Heart left ventricle (tissue), 16 donors: Measurements from ENCODE around the gene CHKA. TPM values are rescaled to one million over a fixed set of nuclear protein-coding genes. Genes with fewer than 3 reads are reported as not detected.

ENCODE experiments used
- ATAC-seq, 4 donors: fragments of 200-7000 bp; cut with Tn5 transposase; one replicate each; pipeline ENCODE4 v1.9.1; 2020 to 2022; ENCODE audit warnings: moderate library complexity in 4 of 4, mild to moderate bottlenecking in 3 of 4, moderate number of reproducible peaks in 1 of 4
- DNase-seq, 5 donors: peaks; one replicate each; pipeline ENCODE4 v3.0.0-alpha.2; 2020
- H3K27ac ChIP-seq, 12 donors: fragments of 200-600 bp; sonication (generic) in 4 of 12; one replicate each; pipeline versions ENCODE4 v1.5.0 to v1.8.0; 2016 to 2022; ENCODE audit warnings: mild to moderate bottlenecking in 2 of 12
- H3K27me3 ChIP-seq, 9 donors: fragments of 200-600 bp; sonication (generic) in 2 of 9; one replicate each; pipeline versions ENCODE4 v1.5.1 to v1.8.0; 2016 to 2022; ENCODE audit warnings: mild to moderate bottlenecking in 3 of 9
- H3K36me3 ChIP-seq, 9 donors: fragments of 200-600 bp; sonication (generic) in 2 of 9; one replicate each; pipeline versions ENCODE4 v1.5.0 to v1.8.0; 2018 to 2022; ENCODE audit warnings: mild to moderate bottlenecking in 2 of 9
- H3K4me1 ChIP-seq, 12 donors: fragments of 200-600 bp; sonication (generic) in 4 of 12; one replicate each; pipeline versions ENCODE4 v1.5.0 to v1.8.0; 2016 to 2022; ENCODE audit warnings: mild to moderate bottlenecking in 3 of 12
- H3K4me3 ChIP-seq, 12 donors: fragments of 200-600 bp; sonication (generic) in 4 of 12; one replicate each; pipeline versions ENCODE4 v1.5.0 to v1.8.0; 2017 to 2022; ENCODE audit warnings: mild to moderate bottlenecking in 9 of 12, moderate library complexity in 4 of 12
- H3K9me3 ChIP-seq, 12 donors: fragments of 200-600 bp; sonication (generic) in 4 of 12; one replicate each; pipeline versions ENCODE4 v1.5.0 to v1.8.0; 2016 to 2022; ENCODE audit warnings: mild to moderate bottlenecking in 1 of 12
- CTCF ChIP-seq, 12 donors: fragments of 200-600 bp; sonication (generic) in 4 of 12; IDR thresholded peaks; one replicate each; pipeline versions ENCODE4 v1.5.0 to v1.8.0; 2018 to 2022; ENCODE audit warnings: antibody characterized with exemption in 12 of 12, mild to moderate bottlenecking in 5 of 12
- POLR2A ChIP-seq, 2 donors: fragments of 450-650 bp; IDR thresholded peaks; one replicate each; pipeline ENCODE4 v1.6.1; 2017; ENCODE audit warnings: antibody characterized with exemption in 2 of 2, mild to moderate bottlenecking in 2 of 2, moderate library complexity in 2 of 2
- WGBS, 4 donors: extraction: QIAGEN DNeasy Blood & Tissue Kit in 2 of 4; methylation state at CpG; one replicate each; pipeline versions ENCODE4 v1.1.5 to v1.1.7; 2013 to 2018; 5-methylcytosine and 5-hydroxymethylcytosine counted together
- intact Hi-C, 10 donors: fragments of 100-400 bp; cut with DNase I; formaldehyde crosslinking; loops; one replicate each; pipeline versions ENCODE4 v1.11.1 to v1.14.2; 2022
- polyA plus RNA-seq, 2 donors: library from polyadenylated mRNA; stranded (reverse); fragments of 200-250 nt; gene quantifications; one replicate each; pipeline ENCODE4 v1.2.3, GENCODE V29; 2013
- total RNA-seq, 9 donors: library from RNA; depleted of rRNA in 2 of 9; stranded (reverse); fragments of >200 nt in 2 of 9; fragmentation: NEBNext Ultra II Directional in 3 of 9; extraction: Animal tissue kit (Norgen Biotek cat#: 25700) in 3 of 9; gene quantifications; one replicate each; pipeline versions ENCODE4 v1.1.0 to v1.2.4, GENCODE V29; 2016 to 2023
- donor health status: ischemic (EF 13 %, LVEDD 7.1; RV severe dilation, severe dysfunction).
- donor health status: healthy with polysubstance abuse.
- donor health status: DM: no; HTN: yes; CAD: no.
- donor health status: DM: no; HTN: no; CAD: no.
- donor health status: ischemic (EF 25% LVEDD 6.9; RV normal size, moderate dysfunction).
- donor health status: ischemic (EF 25% LVEDD 5.7; RV mildly dilated, moderate dysfunction).
- donor health status: healthy.
- donor health status: DM: yes; HTN: yes; CAD: no.
- donor health status: ischemic (EF 35%, LVEDD 5.7; RV mildly dilated, moderate dysfunction).
- donor health status: nonischemic (EF 11% LVEDD 7.7; RV severe dilation, severe dysfunction).
- donor health status: DM: yes; HTN: yes; CAD: no.
- donor health status: PGD.
- donor health status: ischemic (EF 29% LVEDD 5.4; RV normal size, mild dysfunction).
- donor health status: nonischemic (EF 23%, LVEDD 6.1; RV moderate dilation, normal function).

Gene CHKA
- total and polyA plus RNA-seq, 11 donors: 6.1 to 22.9 (median 9.1) TPM

GRCh38 chr11:68032997-68033707 lies 88.0 kb downstream of the CHKA start:
- no peaks in the 10 kb centered on the region for H3K9me3 ChIP-seq
- intact Hi-C loops: loop anchor here in 3 of 10 donors (10.0 kb wide), 3 partner anchors 92 to 182 kb away; partner anchors contain the start of genes CHKA (in 2 of the 3) and KMT5B (in 1 of the 3)

DNA sequence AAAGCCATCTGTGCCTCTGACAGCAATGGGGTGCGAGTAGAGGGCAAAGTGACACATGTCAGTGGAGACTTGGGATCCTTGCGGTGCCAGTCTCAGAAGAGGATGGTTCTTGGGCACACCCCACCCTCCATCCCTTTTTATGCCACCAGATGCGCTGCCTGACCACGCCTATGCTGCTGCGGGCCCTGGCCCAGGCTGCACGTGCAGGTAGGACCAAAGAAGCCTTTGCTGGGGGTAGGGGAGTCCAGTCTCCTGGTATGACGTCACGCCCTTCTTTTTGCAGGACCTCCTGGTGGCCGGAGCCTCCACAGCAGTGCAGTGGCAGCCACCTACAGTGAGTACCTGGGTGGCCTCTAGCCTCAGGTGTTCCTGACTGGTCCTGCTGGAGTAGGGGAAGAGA lies 89.2 kb downstream of the CHKA start:
- DNase-seq: no peak
- Histone ChIP-seq H3K4me1 (peaks cover 0 to 60% (median 41%) of the 10 kb centered on the region in 12 donors), H3K27ac (peak overlapping the region in 9 of 12 donors; percentile 85 to 98 (median 93)), H3K27me3 (no peaks in the 10 kb centered on the region), H3K9me3 (no peaks in the 10 kb centered on the region), H3K4me3 (peak overlapping the region in 6 of 12 donors; percentile 65 to 94 (median 88)), H3K36me3 (peaks cover 0 to 41% (median 16%) of the 10 kb centered on the region in 9 donors)
- intact Hi-C loops: loop anchor here in 3 of 10 donors (10.0 kb wide), 3 partner anchors 93 to 183 kb away; partner anchors contain the start of genes CHKA (in 2 of the 3) and KMT5B (in 1 of the 3)
- WGBS, 4 donors: 73 to 80% (median 76%) methylated on average over 6 to 9 of the region's 9 CpGs
- ATAC-seq: no peak
- no peak for TF ChIP-seq CTCF (IDR thresholded peaks at IDR 0.05)
- no peak for TF ChIP-seq POLR2A (IDR thresholded peaks at IDR 0.05)

More at GRCh38 chr11:68032997-68033707, 88.0 kb downstream of the CHKA start:
- no peak for ATAC-seq
- WGBS, 4 donors: 79 to 86% (median 83%) methylated on average over 18 to 29 of the region's 29 CpGs
- peak overlapping the region; percentile 37 to 96 (median 74) for H3K27ac ChIP-seq
- no peak for DNase-seq
- TF ChIP-seq CTCF (IDR thresholded peaks at IDR 0.05) (no peak), POLR2A (IDR thresholded peaks at IDR 0.05) (no peak)
- H3K27me3 ChIP-seq: no peaks in the 10 kb centered on the region
- peaks cover 0 to 41% (median 16%) of the 10 kb centered on the region in 9 donors for H3K36me3 ChIP-seq
- H3K4me3 ChIP-seq: peak overlapping the region in 3 of 12 donors; percentile 4 to 21 (median 12)
- peaks cover 7 to 72% (median 53%) of the 10 kb centered on the region in 12 donors for H3K4me1 ChIP-seq

DNA sequence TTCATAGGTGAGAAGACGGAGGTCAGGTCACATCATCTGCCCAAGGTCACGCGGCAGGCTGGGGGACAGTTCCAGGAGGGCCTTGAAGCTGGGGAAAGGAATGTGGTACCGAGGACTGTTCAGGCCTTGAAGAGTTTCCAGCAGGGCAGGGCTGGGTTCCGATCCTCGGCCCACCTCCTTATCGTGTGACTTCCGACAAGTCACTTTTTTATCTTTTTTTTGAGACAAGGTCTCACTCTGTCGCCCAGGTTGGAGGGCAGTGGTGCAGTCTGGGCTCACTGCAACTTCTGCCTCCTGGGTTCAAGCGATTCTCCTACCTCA lies 90.1 kb downstream of the CHKA start:
- H3K36me3 ChIP-seq: peaks cover 0 to 35% (median 16%) of the 10 kb centered on the region in 9 donors
- H3K9me3 ChIP-seq: no peaks in the 10 kb centered on the region
- H3K27ac ChIP-seq: peak overlapping the region; percentile 85 to 98 (median 93)
- no peaks in the 10 kb centered on the region for H3K27me3 ChIP-seq
- WGBS, 4 donors: 8 to 12% (median 10%) methylated on average over 10 of the region's 10 CpGs
- TF ChIP-seq CTCF (IDR thresholded peaks at IDR 0.05): no peak
- no peak for TF ChIP-seq POLR2A (IDR thresholded peaks at IDR 0.05)
- intact Hi-C loops: loop anchor here in 3 of 10 donors (10.0 kb wide), 3 partner anchors 94 to 184 kb away; partner anchors contain the start of genes CHKA (in 2 of the 3) and KMT5B (in 1 of the 3)
- DNase-seq: no peak
- peak overlapping the region; percentile 63 to 94 (median 85) for H3K4me3 ChIP-seq
- ATAC-seq: peak in 1 of 4 donors; percentile 3
- H3K4me1 ChIP-seq: peaks cover 0 to 51% (median 32%) of the 10 kb centered on the region in 12 donors
